Measurements from ENCODE around the gene CAD. TPM values are rescaled to one million over a fixed set of nuclear protein-coding genes. Genes with fewer than 3 reads are reported as not detected.
"Not testable (repeated sequence)": the region's sequence is repeated elsewhere in the genome, so short reads cannot be mapped to it uniquely, and the experiment has no call there.

CAD gene
- total RNA-seq, 2 experiments from 2014 or later: 109 to 112 TPM

- H3K4me1 Mint-ChIP-seq (ENCODE audit: low read depth): peaks cover 26% of the 10 kb centered on the region
- CTCF ChIA-PET: interaction anchor here (0.8 to 5.1 kb wide), 10 partner anchors 9 to 177 kb away, joined by 3 to 44 read pairs (median 4); partner anchors contain the start of gene KHK
- intact Hi-C loops (cut with micrococcal nuclease): loop anchor here (5.0 kb wide), 2 partner anchors 38 to 167 kb away; no protein-coding TSS in a partner anchor
- DNase-seq: peak; percentile 39
- H3K36me3 Mint-ChIP-seq (ENCODE audit: low read depth): no peaks in the 10 kb centered on the region
- H3K4me3 Mint-ChIP-seq: peak overlapping the region; percentile 77
- no peak overlapping the region for H3K27ac Mint-ChIP-seq
- H3K9me3 Mint-ChIP-seq: no peaks in the 10 kb centered on the region
- peaks cover 45% of the 10 kb centered on the region for H3K27me3 Mint-ChIP-seq (ENCODE audit: low read depth)
These were observed 47.1 kb downstream of the CAD start for GRCh38 chr2:27264253-27264752.

GRCh38 chr2:27264753-27265535, 47.8 kb downstream of the CAD start:
- no peaks in the 10 kb centered on the region for H3K9me3 Mint-ChIP-seq
- H3K36me3 Mint-ChIP-seq (ENCODE audit: low read depth): no peaks in the 10 kb centered on the region
- intact Hi-C loops (cut with micrococcal nuclease): loop anchor here (1.0 to 5.0 kb wide), 3 partner anchors 15 to 168 kb away; no protein-coding TSS in a partner anchor
- H3K4me1 Mint-ChIP-seq (ENCODE audit: low read depth): peaks cover 26% of the 10 kb centered on the region
- H3K27me3 Mint-ChIP-seq (ENCODE audit: low read depth): peaks cover 44% of the 10 kb centered on the region
- H3K4me3 Mint-ChIP-seq: peak overlapping the region; percentile 77
- H3K27ac Mint-ChIP-seq: no peak overlapping the region
- peak; percentile 81 for DNase-seq
- CTCF ChIA-PET: interaction anchor here (0.6 to 5.1 kb wide), 17 partner anchors 8 to 419 kb away, joined by 3 to 44 read pairs (median 4); partner anchors contain the start of genes KHK and TRIM54

- no peak overlapping the region for H3K27ac Mint-ChIP-seq
- H3K4me1 Mint-ChIP-seq (ENCODE audit: low read depth): peaks cover 26% of the 10 kb centered on the region
- CTCF ChIA-PET: interaction anchor here (0.6 to 5.1 kb wide), 13 partner anchors 8 to 420 kb away, joined by 3 to 44 read pairs (median 3); partner anchors contain the start of genes KHK and TRIM54
- no peak for DNase-seq
- intact Hi-C loops (cut with micrococcal nuclease): loop anchor here (1.0 kb wide), 1 partner anchor 15 kb away; no protein-coding TSS in a partner anchor
- no peaks in the 10 kb centered on the region for H3K9me3 Mint-ChIP-seq
- no peaks in the 10 kb centered on the region for H3K36me3 Mint-ChIP-seq (ENCODE audit: low read depth)
- peaks cover 39% of the 10 kb centered on the region for H3K27me3 Mint-ChIP-seq (ENCODE audit: low read depth)
- H3K4me3 Mint-ChIP-seq: peak overlapping the region; percentile 39
These were observed 48.3 kb downstream of the CAD start for GRCh38 chr2:27265536-27265870.

GRCh38 chr2:27268296-27268695, 51.1 kb downstream of the CAD start:
- Mint-ChIP-seq H3K27me3 (ENCODE audit: low read depth) (peaks cover 21% of the 10 kb centered on the region), H3K4me1 (ENCODE audit: low read depth) (peaks cover 15% of the 10 kb centered on the region)
- H3K36me3 Mint-ChIP-seq (ENCODE audit: low read depth); H3K27ac Mint-ChIP-seq; H3K9me3 Mint-ChIP-seq; H3K4me3 Mint-ChIP-seq; DNase-seq; intact Hi-C loops (cut with micrococcal nuclease): not testable (repeated sequence)
- CTCF ChIA-PET: interaction anchor here (0.8 to 0.9 kb wide), 2 partner anchors 11 kb away, joined by 3 to 4 read pairs; no protein-coding TSS in a partner anchor

- H3K27ac Mint-ChIP-seq: no peak overlapping the region
- intact Hi-C loops (cut with micrococcal nuclease): no loop called here
- peaks cover 8% of the 10 kb centered on the region for H3K27me3 Mint-ChIP-seq (ENCODE audit: low read depth)
- CTCF ChIA-PET: interaction anchor here (1.0 to 3.5 kb wide), 2 partner anchors 10 to 32 kb away, joined by 6 to 20 read pairs; no protein-coding TSS in a partner anchor
- H3K9me3 Mint-ChIP-seq: no peaks in the 10 kb centered on the region
- DNase-seq: no peak
- H3K4me1 Mint-ChIP-seq (ENCODE audit: low read depth): peaks cover 3% of the 10 kb centered on the region
- no peak overlapping the region for H3K4me3 Mint-ChIP-seq
- no peaks in the 10 kb centered on the region for H3K36me3 Mint-ChIP-seq (ENCODE audit: low read depth)
These were observed 53.0 kb downstream of the CAD start for GRCh38 chr2:27270131-27270530.

GRCh38 chr2:27270670-27271069, 53.5 kb downstream of the CAD start:
- H3K27me3 Mint-ChIP-seq (ENCODE audit: low read depth): peaks cover 3% of the 10 kb centered on the region
- no peak overlapping the region for H3K4me3 Mint-ChIP-seq
- no peak overlapping the region for H3K27ac Mint-ChIP-seq
- H3K36me3 Mint-ChIP-seq (ENCODE audit: low read depth): no peaks in the 10 kb centered on the region
- no peaks in the 10 kb centered on the region for H3K9me3 Mint-ChIP-seq
- CTCF ChIA-PET: interaction anchor here (0.6 to 3.5 kb wide), 3 partner anchors 9 to 162 kb away, joined by 3 to 20 read pairs (median 6); no protein-coding TSS in a partner anchor
- DNase-seq: no peak
- intact Hi-C loops (cut with micrococcal nuclease): no loop called here
- no peaks in the 10 kb centered on the region for H3K4me1 Mint-ChIP-seq (ENCODE audit: low read depth)

GRCh38 chr2:27271631-27272340, 54.6 kb downstream of the CAD start:
- intact Hi-C loops (cut with micrococcal nuclease): no loop called here
- H3K36me3 Mint-ChIP-seq (ENCODE audit: low read depth): no peaks in the 10 kb centered on the region
- DNase-seq: no peak
- no peaks in the 10 kb centered on the region for H3K4me1 Mint-ChIP-seq (ENCODE audit: low read depth)
- H3K27me3 Mint-ChIP-seq (ENCODE audit: low read depth): peaks cover 3% of the 10 kb centered on the region
- no peaks in the 10 kb centered on the region for H3K9me3 Mint-ChIP-seq
- no peak overlapping the region for H3K4me3 Mint-ChIP-seq
- CTCF ChIA-PET: interaction anchor here (0.6 to 3.5 kb wide), 5 partner anchors 8 to 426 kb away, joined by 4 to 20 read pairs (median 5); no protein-coding TSS in a partner anchor
- H3K27ac Mint-ChIP-seq: no peak overlapping the region

- DNase-seq; intact Hi-C loops (cut with micrococcal nuclease); H3K4me3 Mint-ChIP-seq; H3K36me3 Mint-ChIP-seq (ENCODE audit: low read depth); H3K4me1 Mint-ChIP-seq (ENCODE audit: low read depth); H3K27ac Mint-ChIP-seq; H3K27me3 Mint-ChIP-seq (ENCODE audit: low read depth); H3K9me3 Mint-ChIP-seq: not testable (repeated sequence)
- CTCF ChIA-PET: interaction anchor here (0.6 to 3.5 kb wide), 10 partner anchors 7 to 427 kb away, joined by 3 to 20 read pairs (median 4); no protein-coding TSS in a partner anchor
These were observed 55.7 kb downstream of the CAD start for GRCh38 chr2:27272537-27273522.

GRCh38 chr2:27275211-27276150, 58.3 kb downstream of the CAD start, which contains the start of gene DNAJC5G:
Gene DNAJC5G, plus strand, starts transcription at chr2:27275433. Its CDS starts 1,296 bp downstream, at chr2:27276729.
- no peak within 1 kb of the TSS for H3K4me3 Mint-ChIP-seq
- no peaks in the 10 kb centered on the region for H3K9me3 Mint-ChIP-seq
- H3K4me1 Mint-ChIP-seq (ENCODE audit: low read depth): peaks cover 2% of the 10 kb centered on the region
- no peak for DNase-seq
- CTCF ChIA-PET: interaction anchor here (0.6 to 1.1 kb wide), 5 partner anchors 11 to 332 kb away, joined by 3 to 8 read pairs (median 4); no protein-coding TSS in a partner anchor
- no peak within 1 kb of the TSS for H3K27ac Mint-ChIP-seq
- peaks cover 2% of the 10 kb centered on the region for H3K27me3 Mint-ChIP-seq (ENCODE audit: low read depth)
- intact Hi-C loops (cut with micrococcal nuclease): no loop called here
- no peaks in the 10 kb centered on the region for H3K36me3 Mint-ChIP-seq (ENCODE audit: low read depth)

GRCh38 chr2:27278010-27278409, 60.8 kb downstream of the CAD start:
- CTCF ChIA-PET: interaction anchor here (3.5 to 5.3 kb wide), 4 partner anchors 13 to 180 kb away, joined by 33 to 68 read pairs (median 39); partner anchors contain the start of gene SLC30A3
- peaks cover 2% of the 10 kb centered on the region for H3K27me3 Mint-ChIP-seq (ENCODE audit: low read depth)
- intact Hi-C loops (cut with micrococcal nuclease): no loop called here

More at GRCh38 chr2:27278010-27278409, 60.8 kb downstream of the CAD start:
- Mint-ChIP-seq H3K27ac (no peak overlapping the region), H3K4me1 (ENCODE audit: low read depth) (peaks cover 2% of the 10 kb centered on the region), H3K4me3 (no peak overlapping the region), H3K9me3 (no peaks in the 10 kb centered on the region), H3K36me3 (ENCODE audit: low read depth) (no peaks in the 10 kb centered on the region)
- no peak for DNase-seq
